Measurements from ENCODE around the gene PLIN3.

- no peak for TF ChIP-seq CTCF (optimal IDR thresholded peaks at IDR 0.05 in 1 of 3, IDR thresholded peaks at IDR 0.05 in 1 of 3, conservative IDR thresholded peaks at IDR 0.05 in 1 of 3; ENCODE audit: extremely low read depth in 1 of 3, insufficient read depth in 2 of 3, low read length in 3 of 3)
- TF ChIP-seq EZH2 (IDR thresholded peaks at IDR 0.05; ENCODE audit: low read length), result no peak
Observed at GRCh38 chr19:4908781-4909155, 41.3 kb upstream of the PLIN3 start.

Measured in keratinocyte (primary cell).